ENCODE results near the gene MRE11.

DNA sequence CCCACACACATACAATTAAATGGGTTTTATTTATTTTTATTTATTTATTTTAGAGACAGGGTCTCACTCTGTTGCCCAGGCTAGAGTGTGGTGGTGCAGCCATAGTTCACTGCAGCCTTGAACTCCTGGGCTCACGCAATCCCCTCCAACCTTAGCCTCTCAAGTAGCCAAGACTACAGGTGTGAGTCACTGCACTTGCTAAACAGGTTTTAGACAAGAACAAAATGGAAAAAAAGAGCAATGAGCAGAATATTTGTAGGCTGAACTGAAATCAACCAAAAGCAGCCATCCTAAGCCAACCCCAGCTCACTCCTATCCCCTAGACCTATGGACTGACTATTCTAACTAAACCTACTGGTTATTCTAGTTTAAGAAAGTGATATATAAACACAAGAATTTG, 37.8 kb downstream of the MRE11 start:
- TF ChIP-seq, protein P1, sequence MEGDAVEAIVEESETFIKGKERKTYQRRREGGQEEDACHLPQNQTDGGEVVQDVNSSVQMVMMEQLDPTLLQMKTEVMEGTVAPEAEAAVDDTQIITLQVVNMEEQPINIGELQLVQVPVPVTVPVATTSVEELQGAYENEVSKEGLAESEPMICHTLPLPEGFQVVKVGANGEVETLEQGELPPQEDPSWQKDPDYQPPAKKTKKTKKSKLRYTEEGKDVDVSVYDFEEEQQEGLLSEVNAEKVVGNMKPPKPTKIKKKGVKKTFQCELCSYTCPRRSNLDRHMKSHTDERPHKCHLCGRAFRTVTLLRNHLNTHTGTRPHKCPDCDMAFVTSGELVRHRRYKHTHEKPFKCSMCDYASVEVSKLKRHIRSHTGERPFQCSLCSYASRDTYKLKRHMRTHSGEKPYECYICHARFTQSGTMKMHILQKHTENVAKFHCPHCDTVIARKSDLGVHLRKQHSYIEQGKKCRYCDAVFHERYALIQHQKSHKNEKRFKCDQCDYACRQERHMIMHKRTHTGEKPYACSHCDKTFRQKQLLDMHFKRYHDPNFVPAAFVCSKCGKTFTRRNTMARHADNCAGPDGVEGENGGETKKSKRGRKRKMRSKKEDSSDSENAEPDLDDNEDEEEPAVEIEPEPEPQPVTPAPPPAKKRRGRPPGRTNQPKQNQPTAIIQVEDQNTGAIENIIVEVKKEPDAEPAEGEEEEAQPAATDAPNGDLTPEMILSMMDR (IDR thresholded peaks at IDR 0.05), result no peak
- no peak for TF ChIP-seq POLR2A (IDR thresholded peaks at IDR 0.05)
